Breast epithelium (tissue), 3 donors: ENCODE results near the gene TEX35.

Experiments
- POLR2A ChIP-seq: fragments of 450-650 bp; IDR thresholded peaks from one replicate; pipeline ENCODE4 v1.6.1; 2016; ENCODE audit warnings: antibody characterized with exemption, mild to moderate bottlenecking, moderate library complexity
- POLR2AphosphoS5 ChIP-seq, 3 donors: sonication (generic); formaldehyde crosslinking; IDR thresholded peaks; one replicate each; pipeline ENCODE4 v1.6.1; 2017; ENCODE audit warnings: antibody characterized with exemption in 3 of 3
- TF ChIP-seq, protein P1 (sequence below), 3 donors: fragments of 450-650 bp; IDR thresholded peaks; one replicate each; pipeline ENCODE4 v1.5.1; 2016 to 2017; ENCODE audit warnings: antibody characterized with exemption in 3 of 3, mild to moderate bottlenecking in 3 of 3, moderate library complexity in 3 of 3

- TF ChIP-seq, protein P1, sequence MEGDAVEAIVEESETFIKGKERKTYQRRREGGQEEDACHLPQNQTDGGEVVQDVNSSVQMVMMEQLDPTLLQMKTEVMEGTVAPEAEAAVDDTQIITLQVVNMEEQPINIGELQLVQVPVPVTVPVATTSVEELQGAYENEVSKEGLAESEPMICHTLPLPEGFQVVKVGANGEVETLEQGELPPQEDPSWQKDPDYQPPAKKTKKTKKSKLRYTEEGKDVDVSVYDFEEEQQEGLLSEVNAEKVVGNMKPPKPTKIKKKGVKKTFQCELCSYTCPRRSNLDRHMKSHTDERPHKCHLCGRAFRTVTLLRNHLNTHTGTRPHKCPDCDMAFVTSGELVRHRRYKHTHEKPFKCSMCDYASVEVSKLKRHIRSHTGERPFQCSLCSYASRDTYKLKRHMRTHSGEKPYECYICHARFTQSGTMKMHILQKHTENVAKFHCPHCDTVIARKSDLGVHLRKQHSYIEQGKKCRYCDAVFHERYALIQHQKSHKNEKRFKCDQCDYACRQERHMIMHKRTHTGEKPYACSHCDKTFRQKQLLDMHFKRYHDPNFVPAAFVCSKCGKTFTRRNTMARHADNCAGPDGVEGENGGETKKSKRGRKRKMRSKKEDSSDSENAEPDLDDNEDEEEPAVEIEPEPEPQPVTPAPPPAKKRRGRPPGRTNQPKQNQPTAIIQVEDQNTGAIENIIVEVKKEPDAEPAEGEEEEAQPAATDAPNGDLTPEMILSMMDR (IDR thresholded peaks at IDR 0.05) = no peak
- TF ChIP-seq POLR2A (no peak), POLR2AphosphoS5 (IDR thresholded peaks at IDR 0.05) (no peak)
Measured at GRCh38 chr1:178502330-178502714, 10.6 kb upstream of the TEX35 start.
